ENCODE data around the gene RICTOR.
A peak's percentile ranks its signal among the peaks of the same experiment; 100 is the strongest.

RICTOR gene

GRCh38 chr5:38926121-38926520 is 148.1 kb downstream of the RICTOR start:
- Mint-ChIP-seq H3K4me3 (no peak overlapping the region), H3K4me1 (ENCODE audit: low read depth in 2 of 2) (no peaks in the 10 kb centered on the region), H3K27ac (no peak overlapping the region), H3K36me3 (ENCODE audit: insufficient read depth) (no peaks in the 10 kb centered on the region), H3K9me3 (no peaks in the 10 kb centered on the region), H3K27me3 (peaks cover 44 to 51% of the 10 kb centered on the region in 2 donors)
- ATAC-seq (replicated peaks) (no peak), DNase-seq (no peak)

- H3K36me3 Mint-ChIP-seq (ENCODE audit: insufficient read depth), result no peaks in the 10 kb centered on the region
- no peak overlapping the region for H3K4me3 Mint-ChIP-seq
- peaks cover 44 to 51% of the 10 kb centered on the region in 2 donors for H3K27me3 Mint-ChIP-seq
- H3K4me1 Mint-ChIP-seq (ENCODE audit: low read depth in 2 of 2), result no peaks in the 10 kb centered on the region
- DNase-seq (no peak), ATAC-seq (replicated peaks) (no peak)
- H3K27ac Mint-ChIP-seq, result no peak overlapping the region
- H3K9me3 Mint-ChIP-seq, result no peaks in the 10 kb centered on the region
Measured at GRCh38 chr5:38925154-38925925, 148.9 kb downstream of the RICTOR start.

GRCh38 chr5:38923661-38924451 is 150.3 kb downstream of the RICTOR start:
- Mint-ChIP-seq H3K36me3 (ENCODE audit: insufficient read depth) (no peaks in the 10 kb centered on the region), H3K4me1 (ENCODE audit: low read depth in 2 of 2) (no peaks in the 10 kb centered on the region), H3K27me3 (peaks cover 48 to 53% of the 10 kb centered on the region in 2 donors), H3K27ac (no peak overlapping the region), H3K9me3 (no peaks in the 10 kb centered on the region), H3K4me3 (no peak overlapping the region)
- DNase-seq, result no peak
- no peak for ATAC-seq (replicated peaks)

- Mint-ChIP-seq H3K9me3 (no peaks in the 10 kb centered on the region), H3K27ac (no peak overlapping the region), H3K36me3 (ENCODE audit: insufficient read depth) (no peaks in the 10 kb centered on the region), H3K27me3 (peaks cover 50 to 57% of the 10 kb centered on the region in 2 donors), H3K4me3 (no peak overlapping the region), H3K4me1 (ENCODE audit: low read depth in 2 of 2) (no peaks in the 10 kb centered on the region)
- ATAC-seq (replicated peaks) (peak; percentile 64), DNase-seq (peak; percentile 24 to 44 (median 26))
Measured at GRCh38 chr5:38922199-38922598, 152.0 kb downstream of the RICTOR start.

GRCh38 chr5:38921174-38921573 is 153.0 kb downstream of the RICTOR start:
- H3K36me3 Mint-ChIP-seq (ENCODE audit: insufficient read depth), result no peaks in the 10 kb centered on the region
- no peak overlapping the region for H3K27ac Mint-ChIP-seq
- H3K9me3 Mint-ChIP-seq, result no peaks in the 10 kb centered on the region
- H3K4me1 Mint-ChIP-seq (ENCODE audit: low read depth in 2 of 2), result no peaks in the 10 kb centered on the region
- no peak for ATAC-seq (replicated peaks)
- no peak overlapping the region for H3K4me3 Mint-ChIP-seq
- peaks cover 42 to 58% of the 10 kb centered on the region in 2 donors for H3K27me3 Mint-ChIP-seq
- no peak for DNase-seq

- Mint-ChIP-seq H3K27me3 (peaks cover 26 to 43% of the 10 kb centered on the region in 2 donors), H3K36me3 (ENCODE audit: insufficient read depth) (no peaks in the 10 kb centered on the region), H3K9me3 (no peaks in the 10 kb centered on the region), H3K4me3 (no peak overlapping the region), H3K27ac (no peak overlapping the region), H3K4me1 (ENCODE audit: low read depth in 2 of 2) (no peaks in the 10 kb centered on the region)
- DNase-seq, result no peak
- ATAC-seq (replicated peaks), result no peak
Measured at GRCh38 chr5:38916802-38917201, 157.4 kb downstream of the RICTOR start.

- Mint-ChIP-seq H3K27ac (no peak overlapping the region), H3K4me3 (no peak overlapping the region), H3K4me1 (ENCODE audit: low read depth in 2 of 2) (no peaks in the 10 kb centered on the region), H3K9me3 (peaks cover 2 to 8% of the 10 kb centered on the region in 2 donors), H3K36me3 (ENCODE audit: insufficient read depth) (no peaks in the 10 kb centered on the region), H3K27me3 (peaks cover 48 to 69% of the 10 kb centered on the region in 2 donors)
- DNase-seq (no peak), ATAC-seq (replicated peaks) (no peak)
Measured at GRCh38 chr5:38913714-38914113, 160.5 kb downstream of the RICTOR start.

- Mint-ChIP-seq H3K9me3 (peaks cover 2 to 8% of the 10 kb centered on the region in 2 donors), H3K4me3 (no peak overlapping the region), H3K27me3 (peaks cover 55 to 72% of the 10 kb centered on the region in 2 donors)
Measured at GRCh38 chr5:38911933-38912332, 162.3 kb downstream of the RICTOR start.

GRCh38 chr5:38906503-38906902 is 167.7 kb downstream of the RICTOR start:
- H3K4me1 Mint-ChIP-seq (ENCODE audit: low read depth in 2 of 2), result no peaks in the 10 kb centered on the region
- no peak for DNase-seq
- ATAC-seq (replicated peaks), result no peak
- H3K9me3 Mint-ChIP-seq, result peaks cover 2 to 8% of the 10 kb centered on the region in 2 donors
- H3K4me3 Mint-ChIP-seq, result no peak overlapping the region
- H3K27ac Mint-ChIP-seq, result no peak overlapping the region
- H3K36me3 Mint-ChIP-seq (ENCODE audit: insufficient read depth), result no peaks in the 10 kb centered on the region
- H3K27me3 Mint-ChIP-seq, result peaks cover 65 to 83% of the 10 kb centered on the region in 2 donors

More at GRCh38 chr5:38911933-38912332, 162.3 kb downstream of the RICTOR start:
- no peak for DNase-seq
- H3K27ac Mint-ChIP-seq, result no peak overlapping the region
- ATAC-seq (replicated peaks), result no peak
- no peaks in the 10 kb centered on the region for H3K4me1 Mint-ChIP-seq (ENCODE audit: low read depth in 2 of 2)
- H3K36me3 Mint-ChIP-seq (ENCODE audit: insufficient read depth), result no peaks in the 10 kb centered on the region

GRCh38 chr5:38905516-38905915 is 168.7 kb downstream of the RICTOR start:
- Mint-ChIP-seq H3K4me3 (no peak overlapping the region), H3K36me3 (ENCODE audit: insufficient read depth) (no peaks in the 10 kb centered on the region), H3K9me3 (peaks cover 2 to 8% of the 10 kb centered on the region in 2 donors), H3K27ac (no peak overlapping the region), H3K4me1 (ENCODE audit: low read depth in 2 of 2) (no peaks in the 10 kb centered on the region), H3K27me3 (peaks cover 66 to 83% of the 10 kb centered on the region in 2 donors)
- ATAC-seq (replicated peaks), result no peak
- no peak for DNase-seq

- Mint-ChIP-seq H3K4me3 (no peak overlapping the region), H3K4me1 (ENCODE audit: low read depth in 2 of 2) (peaks cover 0 to 2% of the 10 kb centered on the region in 2 donors), H3K36me3 (ENCODE audit: insufficient read depth) (no peaks in the 10 kb centered on the region), H3K27ac (no peak overlapping the region), H3K9me3 (peaks cover 0 to 8% of the 10 kb centered on the region in 2 donors), H3K27me3 (peaks cover 50 to 52% of the 10 kb centered on the region in 2 donors)
- ATAC-seq (replicated peaks), result no peak
- DNase-seq, result no peak
Measured at GRCh38 chr5:38899936-38900335, 174.3 kb downstream of the RICTOR start.

GRCh38 chr5:38896760-38897159 is 177.4 kb downstream of the RICTOR start:
- Mint-ChIP-seq H3K27ac (no peak overlapping the region), H3K27me3 (peaks cover 37 to 58% of the 10 kb centered on the region in 2 donors), H3K4me3 (no peak overlapping the region), H3K4me1 (ENCODE audit: low read depth in 2 of 2) (peaks cover 0 to 2% of the 10 kb centered on the region in 2 donors), H3K9me3 (peaks cover 0 to 8% of the 10 kb centered on the region in 2 donors), H3K36me3 (ENCODE audit: insufficient read depth) (no peaks in the 10 kb centered on the region)
- no peak for DNase-seq
- no peak for ATAC-seq (replicated peaks)

GRCh38 chr5:38892363-38892762 is 181.8 kb downstream of the RICTOR start:
- H3K27ac Mint-ChIP-seq, result no peak overlapping the region
- peaks cover 0 to 2% of the 10 kb centered on the region in 2 donors for H3K4me1 Mint-ChIP-seq (ENCODE audit: low read depth in 2 of 2)
- H3K9me3 Mint-ChIP-seq, result peaks cover 0 to 8% of the 10 kb centered on the region in 2 donors
- H3K4me3 Mint-ChIP-seq, result no peak overlapping the region
- H3K36me3 Mint-ChIP-seq (ENCODE audit: insufficient read depth), result no peaks in the 10 kb centered on the region
- DNase-seq (no peak), ATAC-seq (replicated peaks) (no peak)
- H3K27me3 Mint-ChIP-seq, result peaks cover 38 to 73% of the 10 kb centered on the region in 2 donors

Data from effector memory CD8-positive, alpha-beta T cell (primary cell).